Hematopoietic multipotent progenitor cell (in vitro differentiated cells): ENCODE data around the gene AKAP13. TPM values are rescaled to one million over a fixed set of nuclear protein-coding genes. Genes with fewer than 3 reads are reported as not detected.

Experiments
- DNase-seq, 3 donors: peaks; one replicate each; pipeline ENCODE4 v3.0.0-alpha.2; 2011 to 2015; ENCODE audit warnings: low read depth in 2 of 3, low spot score in 2 of 3
- total RNA-seq: library from RNA; depleted of rRNA; stranded (reverse); fragments of >200 nt; gene quantifications from one replicate; pipeline ENCODE4 v1.2.3, GENCODE V29; 2012

AKAP13 gene
- total RNA-seq, 1 donor = 163 TPM

DNA sequence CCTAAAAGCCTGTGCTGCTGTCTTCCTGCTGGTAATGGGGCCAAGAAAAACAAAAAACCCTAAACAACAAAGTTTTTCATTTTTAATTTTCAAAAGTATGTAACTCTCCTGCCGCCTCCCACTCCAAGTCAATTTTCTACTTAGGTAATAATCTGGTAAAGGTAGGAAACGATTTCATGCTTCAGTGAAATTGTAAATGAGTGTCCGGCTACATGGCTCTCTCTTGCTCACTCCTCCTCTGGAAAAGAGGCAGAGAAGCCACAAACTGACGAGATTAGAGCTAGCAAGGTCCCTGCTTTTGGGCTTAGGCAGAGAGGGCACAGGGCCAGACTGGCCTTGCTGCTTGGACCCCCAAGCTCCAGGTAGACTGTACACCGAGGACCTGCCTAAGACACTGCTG is 390.9 kb downstream of the AKAP13 start:
- DNase-seq = no peak

DNA sequence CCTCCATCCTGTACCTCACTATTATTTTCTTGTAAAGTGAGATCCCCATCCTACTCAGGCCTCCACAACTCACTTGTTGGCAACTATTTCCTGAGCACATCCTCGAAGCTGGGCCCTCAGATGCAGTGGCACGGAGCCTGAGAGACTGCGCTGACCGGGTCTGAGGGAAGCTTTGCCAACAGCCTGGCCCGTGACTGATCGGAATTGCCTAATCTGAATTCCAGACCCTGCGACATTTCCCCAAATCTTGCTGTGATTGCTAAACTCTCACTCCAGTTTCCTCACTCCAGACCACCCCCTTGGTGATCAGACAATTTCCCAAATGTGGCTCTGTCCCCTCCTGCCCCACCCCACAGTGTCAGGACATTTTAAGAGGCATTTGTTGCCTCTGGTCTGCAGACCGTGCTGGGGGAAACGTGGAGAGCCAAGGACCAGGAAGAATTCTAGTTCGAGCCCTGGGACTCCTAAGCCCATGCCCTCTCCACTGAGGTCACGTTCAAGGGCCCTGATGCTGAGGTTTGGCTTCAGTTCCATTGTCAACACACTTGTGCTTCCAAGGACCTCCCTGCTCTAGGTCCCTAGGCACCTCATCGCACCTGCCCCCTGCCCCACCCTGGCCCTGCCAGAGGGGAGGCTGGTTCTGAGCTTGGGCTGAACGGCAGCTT is 391.5 kb downstream of the AKAP13 start:
- DNase-seq = no peak

DNA sequence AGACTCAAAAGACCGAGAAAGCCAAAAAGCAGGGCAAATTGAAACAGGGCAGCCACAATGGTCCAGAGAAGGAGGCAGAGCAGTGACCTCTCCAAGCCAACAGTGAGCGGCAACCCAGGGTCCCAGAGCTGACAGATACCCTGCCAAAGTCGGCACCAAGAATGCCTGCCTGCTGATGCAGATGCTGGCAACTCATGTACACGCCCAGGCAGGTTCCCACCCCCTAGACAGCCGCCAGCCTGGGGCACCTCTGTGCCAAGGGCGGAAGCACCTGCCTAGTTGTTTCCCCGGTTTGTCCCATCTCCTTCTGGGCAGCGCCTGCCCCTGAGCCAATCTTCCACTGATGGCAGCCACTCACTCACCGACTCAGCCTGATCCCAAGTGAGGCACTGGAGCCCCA is 392.3 kb downstream of the AKAP13 start:
- no peak for DNase-seq

DNA sequence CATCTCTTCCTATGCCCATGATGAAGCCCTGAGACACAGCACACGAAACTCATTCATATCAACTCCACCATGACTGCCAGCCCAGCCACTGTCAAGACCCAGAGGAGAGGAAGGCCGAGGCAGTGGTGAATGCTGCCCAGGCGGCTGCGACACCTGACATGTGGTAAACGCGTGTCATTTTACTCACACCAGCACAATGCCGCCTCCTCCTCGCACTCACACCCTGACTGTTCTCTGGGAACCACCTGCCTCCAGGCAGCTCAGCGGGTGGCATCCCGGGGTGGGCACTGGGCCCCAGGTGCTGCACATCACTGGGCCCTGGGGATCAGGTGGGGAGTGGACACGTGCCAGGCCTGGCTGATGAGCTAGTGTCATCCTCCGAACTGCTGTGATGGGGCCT is 392.8 kb downstream of the AKAP13 start:
- DNase-seq = no peak

DNA sequence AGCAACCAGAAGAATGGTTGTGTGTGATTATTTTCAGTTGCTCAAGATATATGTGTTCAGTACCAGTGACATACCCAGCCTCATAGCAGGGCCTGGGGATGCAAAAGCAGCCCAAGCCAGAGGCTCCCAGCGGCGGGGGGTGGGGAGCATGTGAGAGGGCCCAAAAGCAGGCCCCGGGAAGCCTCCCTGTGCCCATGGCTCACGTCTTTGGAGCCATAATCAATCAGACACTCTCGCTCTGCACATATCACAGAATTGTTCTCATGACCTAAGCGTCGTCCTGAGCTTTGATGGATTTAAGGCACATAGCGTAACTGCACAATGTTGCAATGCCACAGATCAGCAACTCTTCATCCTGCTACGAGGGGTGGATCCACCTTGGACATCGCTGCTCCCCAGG is 393.6 kb downstream of the AKAP13 start:
- no peak for DNase-seq

DNA sequence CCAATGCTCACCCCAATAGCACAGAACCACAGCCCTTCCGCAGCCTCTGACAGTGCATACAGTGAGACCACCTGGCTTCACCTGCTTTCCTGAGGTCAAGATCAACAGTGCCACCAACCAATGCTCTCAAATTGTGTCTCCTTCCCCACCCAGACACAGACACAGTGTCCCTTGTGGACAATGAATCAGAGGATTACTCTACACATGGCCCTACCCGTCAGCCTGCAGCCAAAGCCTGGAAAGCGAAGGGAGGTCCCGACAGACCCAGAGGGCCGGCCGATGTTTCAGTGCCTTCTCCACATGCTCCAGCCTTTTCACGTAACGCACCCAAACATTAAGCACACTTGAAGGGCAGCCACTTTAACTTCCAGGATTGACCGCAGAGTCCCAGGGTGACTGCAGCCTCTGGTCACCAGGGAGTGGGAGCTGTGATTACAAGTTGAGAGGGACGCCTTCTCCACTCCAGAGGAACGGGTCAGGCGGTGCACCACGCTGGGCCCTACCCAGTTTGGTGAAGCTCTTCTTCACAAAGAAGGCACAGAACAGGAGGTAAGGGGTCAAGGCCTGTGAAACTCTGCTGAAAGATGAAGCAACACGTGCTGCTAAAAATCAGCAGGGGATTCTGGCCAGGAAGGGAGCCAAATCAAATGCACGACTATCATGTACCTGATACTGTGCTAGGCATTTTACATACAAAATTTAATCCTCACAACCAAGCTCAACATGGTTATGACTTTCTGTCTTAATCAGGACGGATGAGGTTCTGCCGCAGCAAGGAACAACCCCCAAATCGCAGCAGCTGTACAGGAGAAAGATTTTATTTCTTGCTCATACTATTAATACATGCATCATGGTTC is 397.1 kb downstream of the AKAP13 start:
- no peak for DNase-seq

DNA sequence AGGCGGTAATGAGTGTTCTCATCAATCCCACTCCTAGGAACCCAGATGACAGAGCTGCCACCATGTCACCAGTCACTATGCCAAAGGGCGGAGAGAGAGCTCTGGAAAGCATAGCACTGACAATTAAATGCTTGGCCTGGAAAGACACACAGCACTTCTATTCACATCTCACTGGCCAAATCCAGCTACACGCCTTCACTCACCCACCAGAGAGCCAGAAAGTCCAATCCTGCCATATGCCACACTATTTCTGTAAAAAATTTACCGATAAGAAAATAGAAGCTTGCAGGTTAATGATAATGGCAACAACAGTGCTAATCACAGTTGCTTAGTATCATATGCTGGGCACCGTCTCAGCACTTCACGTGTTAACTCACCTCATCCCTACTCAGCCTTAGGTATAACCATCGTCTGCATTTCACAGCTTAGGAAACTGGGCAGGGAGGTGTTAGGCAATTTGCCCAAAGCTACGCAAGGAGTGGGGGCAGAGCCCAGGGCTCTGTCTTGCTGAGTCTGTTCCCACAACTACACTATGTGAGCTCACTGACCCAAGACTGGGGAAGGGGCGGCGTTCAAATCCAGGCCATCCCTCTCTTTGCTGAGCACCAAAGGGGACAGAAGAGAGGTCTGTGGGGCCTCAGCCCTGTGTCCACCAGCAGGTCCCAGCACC is 397.8 kb downstream of the AKAP13 start:
- no peak for DNase-seq

DNA sequence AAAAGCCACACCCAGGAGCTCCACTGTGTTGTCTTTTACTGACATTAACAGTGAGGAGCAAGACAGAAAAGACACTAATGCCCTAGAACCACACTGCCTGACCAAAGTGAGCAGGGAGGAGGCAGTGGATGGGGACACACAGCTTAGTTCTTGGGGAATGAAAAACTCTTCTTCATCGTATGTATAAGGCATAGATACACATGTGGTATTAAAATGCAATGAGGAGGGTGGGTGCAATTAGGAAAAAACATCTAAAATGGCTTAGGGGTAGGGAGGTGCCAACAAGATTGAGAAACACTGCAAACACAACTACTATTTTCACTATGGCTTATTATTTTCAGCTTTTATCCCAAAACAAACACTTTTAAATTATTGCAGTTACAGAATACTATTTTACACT is 398.8 kb downstream of the AKAP13 start:
- DNase-seq = no peak

DNA sequence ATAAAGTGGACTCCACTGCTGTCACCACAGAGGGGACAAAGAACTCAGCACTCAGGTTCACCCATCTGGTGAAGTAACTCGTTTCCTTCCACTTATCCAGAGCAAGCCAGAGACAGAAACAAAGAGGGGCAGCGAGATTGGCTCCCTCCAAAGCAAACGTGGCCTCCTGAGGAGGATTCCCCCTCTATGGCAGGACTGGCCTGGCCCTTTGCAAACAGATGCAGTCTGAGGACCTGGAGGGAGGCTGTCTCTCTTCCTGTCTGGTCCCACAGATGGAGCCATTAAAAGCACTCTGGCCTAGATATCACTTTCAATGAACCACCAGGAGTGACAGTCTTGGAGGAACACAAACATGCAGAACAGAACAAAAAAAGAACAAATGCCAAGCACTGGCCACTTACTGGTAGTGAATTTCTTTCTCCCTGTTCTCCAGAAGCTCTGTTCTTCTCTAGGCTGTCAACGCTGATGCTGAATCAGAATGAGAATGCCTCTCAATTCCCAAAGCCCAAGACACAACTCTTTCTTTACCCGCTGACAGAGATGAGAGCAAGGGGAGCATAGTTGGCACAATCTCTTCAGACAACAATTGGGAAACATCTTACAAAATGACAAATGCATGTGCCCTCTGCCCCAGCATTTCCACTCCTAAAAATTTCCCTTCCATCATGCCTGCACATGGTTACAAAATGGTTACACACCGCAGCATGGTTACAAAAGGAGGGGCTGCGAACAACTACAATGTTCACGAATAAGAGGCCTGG is 400.0 kb downstream of the AKAP13 start:
- no peak for DNase-seq

DNA sequence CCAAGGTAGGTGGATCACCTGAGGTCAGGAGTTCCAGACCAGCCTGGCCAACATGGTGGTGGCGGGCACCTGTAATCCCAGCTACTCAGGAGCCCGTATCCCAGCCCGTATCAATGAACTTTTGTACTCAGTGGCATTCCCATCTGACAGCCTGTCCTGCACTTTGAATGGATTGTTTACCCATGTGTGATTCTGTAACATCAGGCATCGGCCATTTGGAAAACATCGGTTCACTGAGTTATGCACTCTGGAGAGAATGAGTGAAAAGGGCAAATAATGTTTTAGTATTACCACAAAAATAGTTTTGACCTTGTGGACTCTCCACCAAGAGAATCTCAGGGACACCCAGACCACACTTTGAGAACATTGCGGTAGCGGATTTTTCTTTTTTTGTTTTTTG is 400.7 kb downstream of the AKAP13 start:
- DNase-seq = no peak

DNA sequence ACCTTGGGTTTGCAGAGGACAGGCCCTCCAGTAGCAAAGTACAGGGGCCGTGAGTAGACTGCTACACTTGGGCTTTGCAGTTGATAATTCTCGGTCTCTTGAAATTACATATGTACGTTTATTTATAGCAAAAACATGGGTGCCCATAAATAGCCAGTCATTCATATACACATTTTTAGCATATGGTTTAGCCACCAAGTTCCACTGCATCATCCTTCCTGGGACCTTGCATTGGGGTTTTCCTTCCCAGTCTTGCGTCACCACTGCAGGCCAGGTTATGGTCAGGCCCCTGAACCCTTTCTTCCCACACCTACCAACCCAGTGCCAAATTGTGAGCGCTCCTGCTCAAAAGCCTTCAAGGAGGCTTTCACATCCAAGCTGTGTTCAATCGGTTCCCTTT is 401.7 kb downstream of the AKAP13 start:
- no peak for DNase-seq

DNA sequence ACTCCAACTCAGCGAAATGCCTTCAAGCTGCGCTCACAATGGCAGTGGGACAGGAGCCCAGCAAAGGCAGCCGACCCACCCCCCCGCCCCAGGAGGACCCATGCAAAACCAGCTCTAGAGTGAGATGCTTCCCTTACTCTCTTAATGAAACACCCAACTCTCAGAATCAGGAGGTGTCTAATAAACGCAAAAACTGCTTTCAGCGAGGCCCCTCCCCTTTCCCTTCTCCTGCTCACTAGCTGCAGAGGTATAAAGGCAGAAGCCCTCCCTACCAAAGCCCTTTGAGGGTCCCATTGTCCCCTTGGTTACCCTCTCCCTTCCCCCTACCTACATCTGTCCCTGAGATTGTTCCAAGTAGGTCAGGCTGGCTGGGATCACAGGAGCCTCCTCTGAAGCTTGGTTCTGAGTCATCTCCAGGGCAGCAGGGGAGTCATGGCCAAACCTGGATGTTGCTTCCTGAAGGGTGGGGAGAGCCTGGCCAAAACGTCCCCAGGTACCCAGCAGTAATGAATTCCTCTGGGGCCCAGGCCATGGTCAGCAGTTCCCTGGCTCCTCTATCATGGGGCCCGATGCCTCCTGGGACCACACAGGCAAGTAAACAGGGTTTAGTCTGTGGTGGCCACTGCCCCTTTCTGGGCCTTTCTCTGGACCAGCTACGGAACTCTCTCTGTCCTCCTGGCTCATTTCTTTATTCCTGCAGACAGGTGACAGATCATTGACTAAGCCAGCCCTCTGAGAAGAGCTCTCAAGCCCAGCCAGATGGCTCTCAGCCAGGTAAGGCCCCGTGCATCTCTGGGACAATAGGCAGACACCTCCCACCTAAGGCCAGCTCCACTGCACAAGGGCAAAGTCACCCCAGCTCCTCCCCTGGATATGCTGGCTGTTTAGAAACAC is 405.7 kb downstream of the AKAP13 start:
- DNase-seq = no peak

DNA sequence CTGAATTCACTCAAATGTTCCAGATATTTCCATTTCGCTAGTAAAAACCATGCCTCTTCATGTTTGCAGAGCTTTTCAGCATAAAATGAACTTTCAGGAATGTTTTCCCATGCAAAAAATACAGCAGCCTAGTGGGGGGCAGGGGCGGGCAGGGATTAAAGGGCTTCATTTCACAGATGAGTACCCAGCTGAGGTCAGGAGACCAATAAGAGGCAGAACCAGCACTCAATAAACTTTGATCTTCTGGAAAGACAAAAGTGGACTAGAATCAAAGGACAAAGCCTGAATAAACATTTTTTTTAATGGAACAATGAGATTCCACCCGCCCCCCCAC is 406.3 kb downstream of the AKAP13 start:
- no peak for DNase-seq

DNA sequence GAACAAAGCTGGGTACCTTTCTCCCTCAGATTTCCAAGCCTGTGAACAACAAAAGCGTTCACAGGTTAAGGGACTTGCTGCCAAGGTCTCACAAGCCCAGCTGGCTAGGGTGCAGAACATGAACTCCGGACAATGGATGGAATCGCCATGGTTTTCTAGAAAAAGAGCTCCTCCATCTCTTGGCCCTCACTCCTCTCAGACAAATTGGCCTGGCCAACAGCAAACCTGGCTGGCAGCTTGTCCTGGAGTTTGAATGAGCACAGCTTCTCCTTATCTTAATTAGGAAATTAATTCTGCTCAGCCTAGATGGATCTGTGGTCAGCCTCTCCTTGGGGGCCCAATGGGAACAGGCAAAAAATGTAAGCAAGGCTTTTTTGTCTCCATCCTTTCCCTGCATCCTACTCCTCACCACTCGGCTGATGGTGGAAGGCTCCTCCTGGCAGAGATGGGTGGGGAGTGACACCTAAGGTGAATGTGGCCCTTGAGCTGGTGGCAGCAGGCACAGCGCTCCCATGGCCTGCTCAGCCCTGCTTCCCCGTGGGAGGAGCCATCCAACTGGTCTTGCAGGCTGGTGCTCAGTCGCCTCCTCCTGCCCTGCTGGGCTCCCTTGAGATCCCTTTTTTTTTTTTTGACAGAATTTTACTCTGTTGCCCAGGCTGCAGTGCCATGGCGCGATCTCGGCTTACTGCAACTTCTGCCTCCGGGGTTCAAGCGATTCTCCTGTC is 408.5 kb downstream of the AKAP13 start:
- no peak for DNase-seq

DNA sequence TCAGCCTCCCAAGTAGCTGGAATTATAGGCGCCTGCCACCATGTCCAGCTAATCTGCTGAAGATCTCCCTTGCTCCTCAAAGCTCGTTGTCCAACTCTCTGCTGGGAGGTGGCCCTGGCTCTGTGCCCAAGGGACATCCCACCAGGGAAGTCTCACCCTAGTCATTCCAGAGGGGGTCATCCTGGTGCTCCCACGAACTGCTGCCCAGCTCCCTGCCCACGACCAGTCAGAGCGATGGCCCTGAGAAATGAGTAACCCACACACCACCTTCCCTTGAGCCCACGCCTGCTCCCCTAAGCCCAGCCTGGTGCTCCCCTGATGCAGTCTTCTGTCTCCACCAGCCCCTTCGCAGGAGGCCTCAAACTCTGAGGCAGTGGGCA is 409.1 kb downstream of the AKAP13 start:
- DNase-seq = no peak

DNA sequence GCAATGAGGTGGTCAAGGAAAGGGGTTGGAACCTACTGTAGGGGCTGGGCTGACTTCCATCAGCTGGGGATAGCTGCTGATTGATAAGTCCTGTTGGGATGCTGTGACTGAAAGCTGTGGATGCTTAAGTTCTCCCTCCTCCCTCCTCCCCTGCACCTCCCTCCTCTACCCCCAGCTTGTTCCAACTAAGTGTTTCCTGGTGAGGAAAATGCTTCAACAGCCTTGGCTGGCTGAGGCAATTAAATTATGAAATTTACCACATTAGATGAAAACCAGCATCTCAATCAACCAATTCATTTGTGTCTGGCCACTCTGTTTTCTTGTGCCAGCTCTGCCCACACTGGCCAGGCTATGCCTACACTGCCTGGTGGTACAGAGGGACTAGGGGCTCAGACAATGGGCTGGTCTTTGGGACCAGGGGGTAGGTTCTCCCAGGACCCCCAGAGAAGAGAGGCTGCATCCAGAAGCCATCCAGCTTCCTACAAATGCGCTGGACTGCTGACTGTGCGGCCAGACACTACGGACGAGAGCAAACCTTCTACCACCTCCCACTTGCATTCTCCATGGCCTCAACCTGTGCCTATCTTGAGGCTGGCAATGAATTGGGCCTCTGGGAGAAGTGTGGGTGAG is 411.8 kb downstream of the AKAP13 start:
- no peak for DNase-seq

DNA sequence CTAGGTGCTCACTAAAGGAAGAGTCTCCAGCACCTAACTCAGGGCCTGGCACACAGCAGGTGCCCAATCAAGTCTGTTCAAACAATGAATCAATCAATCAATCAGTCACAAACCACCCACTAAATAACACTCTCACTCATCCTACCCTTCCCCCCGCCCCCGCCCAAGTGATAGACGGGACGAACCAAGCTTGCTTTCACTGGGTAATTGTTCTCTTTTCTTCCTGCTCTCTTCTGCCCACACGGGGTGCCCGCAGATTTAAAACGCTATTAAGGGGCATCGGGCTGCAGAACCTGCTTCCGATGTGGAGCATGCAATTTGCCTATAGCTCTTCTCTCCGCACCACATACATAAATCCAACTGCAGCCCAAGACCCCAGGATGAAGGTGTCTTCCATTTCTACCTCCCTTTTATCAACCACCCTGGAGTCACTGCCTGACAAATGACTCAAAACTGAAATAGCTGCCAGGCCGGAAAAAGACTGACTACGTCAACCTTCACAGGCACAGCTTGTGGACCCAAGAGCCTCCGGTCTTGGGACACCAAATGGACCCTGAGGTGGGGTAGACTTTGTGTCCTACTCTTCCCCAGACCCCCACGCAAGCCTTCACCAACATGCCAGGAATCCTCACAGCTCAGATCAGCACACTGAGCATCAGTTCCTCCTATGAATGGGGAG is 412.6 kb downstream of the AKAP13 start:
- no peak for DNase-seq
